Caco-2 (cell line): Measurements from ENCODE around the gene FBXL7. TPM values are rescaled to one million over a fixed set of nuclear protein-coding genes. Genes with fewer than 3 reads are reported as not detected.

Source experiments
- BruUV-seq: library from RNA; stranded (reverse); fragments of 400-500 nt; replicated peaks from 2 replicates; lab custom pipeline; 2021; lab: Mats Ljungman, UMichigan
- CTCF ChIA-PET: fragments of 300-600 bp; sonication (Branson Sonifier 250); formaldehyde crosslinking; loops from one replicate; lab custom pipeline; 2022; ENCODE audit warnings: antibody characterized with exemption; lab: Charles Lee
- POLR2A ChIA-PET: fragments of 300-600 bp; sonication (Branson Sonifier 250); formaldehyde crosslinking; loops from one replicate; lab custom pipeline; 2022; ENCODE audit warnings: antibody characterized with exemption; lab: Charles Lee
- DNase-seq, 2 experiments: peaks; one replicate each; pipeline versions ENCODE4 v3.0.0 to v3.0.0-alpha.2; 2020 to 2022
- H3K27me3 ChIP-seq: replicated peaks from 2 replicates; pipeline ENCODE4 v1.6.0; 2011; ENCODE audit warnings: low read length; ENCODE audit not compliant: control insufficient read depth, insufficient read depth
- H3K36me3 ChIP-seq: 2 replicates; pipeline ENCODE4 v1.5.1; 2011; ENCODE audit warnings: low read length; ENCODE audit not compliant: control insufficient read depth, insufficient read depth
- H3K4me1 ChIP-seq: fragments of 250-450 bp; sonication (Bioruptor Pico); 2 replicates; pipeline ENCODE4 v1.5.1; 2020; ENCODE audit warnings: mild to moderate bottlenecking
- H3K4me3 ChIP-seq: 2 replicates; pipeline ENCODE4 v1.5.1; 2011; ENCODE audit warnings: low read depth, mild to moderate bottlenecking, control low read depth, low read length
- H3K9me3 ChIP-seq: fragments of 250-450 bp; sonication (Bioruptor Pico); 2 replicates; pipeline ENCODE4 v1.5.1; 2020; ENCODE audit warnings: mild to moderate bottlenecking, moderate library complexity
- H3K27ac Mint-ChIP-seq: one replicate; pipeline ENCODE4 v1.8.0; 2022; ENCODE audit warnings: mixed read lengths; ENCODE audit not compliant: unreplicated experiment
- H3K27me3 Mint-ChIP-seq: one replicate; pipeline ENCODE4 v1.8.0; 2022; ENCODE audit warnings: mixed read lengths; ENCODE audit not compliant: insufficient read depth, unreplicated experiment
- H3K36me3 Mint-ChIP-seq: one replicate; pipeline ENCODE4 v1.8.0; 2022; ENCODE audit warnings: mild to moderate bottlenecking, mixed read lengths; ENCODE audit not compliant: insufficient read depth, unreplicated experiment
- H3K4me1 Mint-ChIP-seq: one replicate; pipeline ENCODE4 v1.8.0; 2022; ENCODE audit warnings: low read depth, mixed read lengths; ENCODE audit not compliant: unreplicated experiment
- H3K4me3 Mint-ChIP-seq: one replicate; pipeline ENCODE4 v1.8.0; 2022; ENCODE audit warnings: mild to moderate bottlenecking, moderate library complexity, mixed read lengths; ENCODE audit not compliant: unreplicated experiment
- H3K9me3 Mint-ChIP-seq: one replicate; pipeline ENCODE4 v1.8.0; 2022; ENCODE audit warnings: mixed read lengths; ENCODE audit not compliant: unreplicated experiment
- CTCF ChIP-seq, 2 experiments: fragments of 200-600 bp in 1 of 2; IDR thresholded peaks; 1 replicate in 1 of 2; 2 replicates in 1 of 2; pipeline versions ENCODE4 v1.5.1 to v1.8.0; 2011 to 2022; ENCODE audit warnings: antibody characterized with exemption in 1 of 2, control low read depth in 1 of 2, inconsistent platforms in 1 of 2, low read depth in 1 of 2, low read length in 1 of 2, mild to moderate bottlenecking in 1 of 2, moderate library complexity in 1 of 2; ENCODE audit not compliant: insufficient read depth in 1 of 2, severe bottlenecking in 1 of 2, unreplicated experiment in 1 of 2
- intact Hi-C: fragments of 100-400 bp; cut with micrococcal nuclease; formaldehyde crosslinking; loops from one replicate; pipeline ENCODE4 v1.10.0; 2022; ENCODE audit not compliant: unreplicated experiment
- total RNA-seq: library from RNA; stranded (reverse); gene quantifications from 2 replicates; pipeline ENCODE4 v1.2.3, GENCODE V29; 2022

FBXL7 gene
- total RNA-seq, 1 experiment from 2014 or later = not detected

- no peak overlapping the region for H3K27ac Mint-ChIP-seq
- Histone ChIP-seq H3K4me3 (no peak overlapping the region), H3K9me3 (no peaks in the 10 kb centered on the region), H3K36me3 (no peaks in the 10 kb centered on the region), H3K4me1 (no peaks in the 10 kb centered on the region), H3K27me3 (no peaks in the 10 kb centered on the region)
- ChIA-PET POLR2A (no interaction called here), CTCF (no interaction called here)
- no peaks in the 10 kb centered on the region for H3K9me3 Mint-ChIP-seq
- H3K36me3 Mint-ChIP-seq = no peaks in the 10 kb centered on the region
- H3K4me1 Mint-ChIP-seq = no peaks in the 10 kb centered on the region
- TF ChIP-seq CTCF (IDR thresholded peaks at IDR 0.05; ENCODE audit: insufficient read depth in 1 of 2, low read depth in 1 of 2, low read length in 1 of 2, severe bottlenecking in 1 of 2, unreplicated experiment in 1 of 2) = no peak
- BruUV-seq = no TSS peak
- no peak overlapping the region for H3K4me3 Mint-ChIP-seq
- no peak for DNase-seq
- peaks cover 3% of the 10 kb centered on the region for H3K27me3 Mint-ChIP-seq
- intact Hi-C loops = no loop called here
These were observed 38.5 kb downstream of the FBXL7 start for GRCh38 chr5:15538516-15538915.

- H3K4me3 ChIP-seq = no peak overlapping the region
- H3K36me3 Mint-ChIP-seq = no peaks in the 10 kb centered on the region
- POLR2A ChIA-PET = no interaction called here
- no peak for DNase-seq
- no peaks in the 10 kb centered on the region for H3K4me1 ChIP-seq
- H3K27ac Mint-ChIP-seq = no peak overlapping the region
- H3K4me3 Mint-ChIP-seq = no peak overlapping the region
- H3K9me3 Mint-ChIP-seq = no peaks in the 10 kb centered on the region
- no TSS peak for BruUV-seq
- intact Hi-C loops = no loop called here
- no peaks in the 10 kb centered on the region for H3K9me3 ChIP-seq
- H3K27me3 Mint-ChIP-seq = peaks cover 3% of the 10 kb centered on the region
- H3K36me3 ChIP-seq = no peaks in the 10 kb centered on the region
- H3K27me3 ChIP-seq = no peaks in the 10 kb centered on the region
- TF ChIP-seq CTCF (IDR thresholded peaks at IDR 0.05; ENCODE audit: insufficient read depth in 1 of 2, low read depth in 1 of 2, low read length in 1 of 2, severe bottlenecking in 1 of 2, unreplicated experiment in 1 of 2) = no peak
- no peaks in the 10 kb centered on the region for H3K4me1 Mint-ChIP-seq
- CTCF ChIA-PET = interaction anchor here (0.7 kb wide), 1 partner anchor 175 kb away, joined by 4 read pairs; no protein-coding TSS in a partner anchor
These were observed 40.0 kb downstream of the FBXL7 start for GRCh38 chr5:15539951-15540350.

GRCh38 chr5:15544039-15544438 lies 44.1 kb downstream of the FBXL7 start:
- no TSS peak for BruUV-seq
- no peaks in the 10 kb centered on the region for H3K27me3 Mint-ChIP-seq
- H3K9me3 ChIP-seq = no peaks in the 10 kb centered on the region
- H3K4me3 ChIP-seq = no peak overlapping the region
- no peaks in the 10 kb centered on the region for H3K36me3 Mint-ChIP-seq
- TF ChIP-seq CTCF (IDR thresholded peaks at IDR 0.05; ENCODE audit: insufficient read depth in 1 of 2, low read depth in 1 of 2, low read length in 1 of 2, severe bottlenecking in 1 of 2, unreplicated experiment in 1 of 2) = no peak
- ChIA-PET CTCF (no interaction called here), POLR2A (no interaction called here)
- no peaks in the 10 kb centered on the region for H3K9me3 Mint-ChIP-seq
- no peak overlapping the region for H3K27ac Mint-ChIP-seq
- no peaks in the 10 kb centered on the region for H3K4me1 Mint-ChIP-seq
- no peaks in the 10 kb centered on the region for H3K27me3 ChIP-seq
- intact Hi-C loops = no loop called here
- no peaks in the 10 kb centered on the region for H3K36me3 ChIP-seq
- no peaks in the 10 kb centered on the region for H3K4me1 ChIP-seq
- H3K4me3 Mint-ChIP-seq = no peak overlapping the region
- no peak for DNase-seq
